GM19099 (cell line): ENCODE data around the gene EME2.

Source experiments
- POLR2A ChIP-seq: IDR thresholded peaks from 3 replicates; pipeline ENCODE4 v1.6.1; 2011; ENCODE audit warnings: low read depth; ENCODE audit not compliant: insufficient read length; ENCODE audit errors: extremely low read depth

The EME2 gene

DNA sequence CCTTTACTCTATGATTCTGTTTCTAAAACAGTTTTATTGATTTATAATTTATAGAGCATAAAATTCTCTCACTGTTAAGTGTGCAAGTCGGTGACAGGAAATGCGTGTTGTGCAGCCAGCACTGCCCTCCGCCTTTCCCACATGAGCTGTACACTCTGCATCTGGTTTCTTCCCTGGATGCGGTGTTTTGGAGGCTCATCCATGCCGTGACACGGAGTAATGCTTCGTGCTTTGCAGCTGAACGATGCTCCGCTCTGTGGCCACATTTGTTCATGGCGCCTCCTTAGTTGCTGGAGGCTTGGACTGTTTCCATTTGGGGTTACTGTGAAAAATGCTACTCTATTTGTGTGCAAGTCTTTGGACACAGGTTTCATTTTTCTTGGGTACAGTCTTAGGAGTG lies 28.1 kb downstream of the EME2 start:
- no peak for TF ChIP-seq POLR2A

DNA sequence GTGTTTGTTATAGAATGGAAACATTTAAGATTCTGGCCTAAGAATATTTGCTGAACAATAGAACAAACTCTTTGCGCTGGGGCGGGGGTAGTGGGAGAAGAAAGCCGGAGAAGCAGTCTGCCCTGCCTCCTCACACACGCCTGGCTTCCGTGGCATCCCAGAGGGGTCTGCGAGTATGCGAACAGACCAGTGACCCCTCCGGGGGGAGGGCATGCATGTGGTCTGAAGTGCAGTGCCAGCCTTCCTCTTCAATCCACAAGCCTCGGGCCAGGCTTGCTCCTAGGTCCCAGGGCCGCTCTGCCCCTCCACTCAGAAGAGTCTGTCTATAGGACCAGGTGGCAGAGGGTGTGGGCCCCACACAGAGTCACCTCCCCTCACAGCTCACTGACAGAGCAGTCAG lies 35.0 kb downstream of the EME2 start:
- TF ChIP-seq POLR2A, result no peak

- no peak for TF ChIP-seq POLR2A
Measured at GRCh38 chr16:1808691-1809090, 36.1 kb downstream of the EME2 start.

- TF ChIP-seq POLR2A, result no peak
Measured at GRCh38 chr16:1809281-1809801, 36.7 kb downstream of the EME2 start.

- TF ChIP-seq POLR2A, result no peak
Measured at GRCh38 chr16:1810106-1810505, 37.5 kb downstream of the EME2 start.

GRCh38 chr16:1810536-1810935 lies 37.9 kb downstream of the EME2 start:
- TF ChIP-seq POLR2A, result no peak

DNA sequence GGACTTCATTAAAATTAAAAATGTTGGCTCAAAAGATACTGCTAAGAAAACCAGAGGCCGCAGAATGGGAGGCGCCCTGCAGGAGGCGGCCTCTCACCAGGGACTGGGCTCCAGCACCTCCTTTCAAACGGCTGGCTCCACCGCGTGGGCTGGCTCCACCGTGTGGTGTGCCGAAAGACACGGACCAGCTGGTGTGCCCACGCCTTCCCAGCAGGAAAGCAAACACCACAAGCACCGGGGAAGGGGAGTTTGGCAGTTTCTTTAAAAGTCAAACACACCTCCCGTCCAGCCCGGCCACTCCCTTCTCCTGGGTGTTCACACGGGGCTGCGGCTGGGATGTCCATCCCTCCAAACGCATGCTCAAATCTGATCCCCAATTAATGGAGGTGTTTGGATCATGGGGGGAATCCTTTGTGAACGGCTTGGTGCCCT lies 40.1 kb downstream of the EME2 start:
- TF ChIP-seq POLR2A, result no peak

DNA sequence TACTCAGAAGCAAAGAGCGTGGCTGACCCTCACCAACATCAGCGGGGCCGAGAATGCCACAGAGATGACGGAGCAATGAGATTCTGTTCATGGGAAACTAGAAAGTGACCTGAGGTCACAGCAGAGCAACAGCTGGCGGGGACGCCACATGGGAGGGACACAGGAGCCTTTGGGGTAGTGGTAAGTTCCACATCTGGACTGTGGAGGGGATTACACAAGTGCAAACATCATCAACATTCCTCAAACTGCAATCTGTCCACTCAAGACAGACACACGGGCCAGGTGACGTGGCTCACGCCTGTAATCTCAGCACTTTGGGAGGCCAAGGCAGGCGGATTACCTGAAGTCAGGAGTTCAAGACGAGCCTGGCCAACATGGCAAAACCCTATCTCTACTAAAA lies 42.9 kb downstream of the EME2 start:
- TF ChIP-seq POLR2A, result no peak

GRCh38 chr16:1816396-1817275 lies 44.0 kb downstream of the EME2 start:
- no peak for TF ChIP-seq POLR2A

GRCh38 chr16:1817276-1817589 lies 44.6 kb downstream of the EME2 start:
- no peak for TF ChIP-seq POLR2A

- TF ChIP-seq POLR2A, result no peak
Measured at GRCh38 chr16:1817716-1818115, 45.1 kb downstream of the EME2 start.

GRCh38 chr16:1818204-1818872 lies 45.7 kb downstream of the EME2 start:
- no peak for TF ChIP-seq POLR2A

DNA sequence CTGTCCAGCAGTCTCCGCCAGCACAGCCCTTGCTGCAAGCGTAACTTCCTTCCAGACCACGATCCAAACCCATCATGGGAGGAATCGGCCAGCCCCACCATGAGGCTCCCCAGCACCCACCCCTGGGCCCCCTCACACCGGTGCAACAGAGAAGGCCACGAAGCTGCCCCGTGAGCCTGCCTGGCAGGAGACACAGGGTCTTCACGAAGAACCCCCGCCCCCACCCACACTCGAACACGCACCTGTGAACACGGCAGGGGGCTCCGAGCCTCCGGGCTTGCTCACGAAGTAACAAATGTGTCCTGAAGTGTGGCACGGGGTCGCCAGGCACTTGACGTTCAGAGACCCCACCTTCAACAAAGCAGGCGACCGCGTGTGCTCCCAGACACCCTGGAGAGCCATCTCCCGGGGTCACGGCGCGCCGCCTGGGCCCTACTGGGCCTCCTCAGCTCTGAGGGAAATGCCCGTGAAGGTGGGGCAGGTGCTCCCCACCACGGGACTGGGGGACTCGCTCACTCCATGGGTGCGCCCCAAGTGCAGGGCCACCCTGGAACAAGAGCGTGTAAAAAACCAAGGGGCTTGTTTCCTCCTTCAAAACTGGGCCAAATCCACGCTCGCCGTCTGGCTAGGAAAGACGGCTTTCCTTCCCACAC lies 46.4 kb downstream of the EME2 start:
- no peak for TF ChIP-seq POLR2A

DNA sequence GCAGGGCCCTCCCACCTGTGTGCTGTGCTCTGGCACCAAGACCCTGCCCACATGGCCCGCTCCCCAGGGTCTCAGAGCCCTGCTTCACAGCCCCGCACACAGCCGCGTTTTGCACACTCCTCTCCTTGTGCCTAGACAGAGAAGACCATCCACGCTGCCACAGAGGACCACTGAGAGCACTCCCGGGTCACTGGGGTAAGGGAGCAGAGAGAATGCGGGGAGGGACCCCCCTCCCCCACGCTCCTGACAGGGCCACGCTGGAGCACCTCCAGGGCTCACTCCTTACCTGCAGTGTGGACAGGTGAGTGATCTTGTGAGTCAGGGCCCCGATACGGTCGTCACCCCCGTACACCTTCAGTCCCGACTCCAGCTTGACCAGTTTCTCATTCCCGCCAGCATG lies 47.0 kb downstream of the EME2 start:
- no peak for TF ChIP-seq POLR2A

GRCh38 chr16:1820096-1820945 lies 47.7 kb downstream of the EME2 start:
- TF ChIP-seq POLR2A, result no peak
